Astrocyte of the cerebellum (primary cell): ENCODE data around the gene PLCXD3.

Source experiments
- DNase-seq: peaks from one replicate; pipeline ENCODE4 v3.0.0-alpha.2; 2011; ENCODE audit warnings: low read depth
- H3K4me3 ChIP-seq: 2 replicates; pipeline ENCODE4 v1.5.1; 2011; ENCODE audit warnings: mild to moderate bottlenecking, low read depth, low read length, moderate library complexity
- CTCF ChIP-seq: IDR thresholded peaks from 2 replicates; pipeline ENCODE4 v1.5.1; 2012; ENCODE audit warnings: low read length, low read depth, moderate library complexity, mild to moderate bottlenecking; ENCODE audit errors: missing control alignments
- in situ Hi-C: cut with HindIII; loops from 2 replicates; pipeline ENCODE4 v1.10.0; 2017; ENCODE audit warnings: low sequenced_read_pairs

PLCXD3 gene

GRCh38 chr5:41289970-41290464 is 220.4 kb downstream of the PLCXD3 start:
- no peak for DNase-seq
- no peak overlapping the region for H3K4me3 ChIP-seq
- no peak for TF ChIP-seq CTCF
- in situ Hi-C loops: no loop called here

- H3K4me3 ChIP-seq: no peak overlapping the region
- no peak for DNase-seq
- in situ Hi-C loops: no loop called here
- TF ChIP-seq CTCF: no peak
Measured at GRCh38 chr5:41286696-41287095, 223.7 kb downstream of the PLCXD3 start.

- in situ Hi-C loops: no loop called here
- no peak for DNase-seq
- H3K4me3 ChIP-seq: no peak overlapping the region
- TF ChIP-seq CTCF: no peak
Measured at GRCh38 chr5:41286165-41286564, 224.2 kb downstream of the PLCXD3 start.

- in situ Hi-C loops: no loop called here
- no peak overlapping the region for H3K4me3 ChIP-seq
- TF ChIP-seq CTCF: no peak
- no peak for DNase-seq
Measured at GRCh38 chr5:41284938-41285337, 225.5 kb downstream of the PLCXD3 start.

- in situ Hi-C loops: no loop called here
- no peak overlapping the region for H3K4me3 ChIP-seq
- DNase-seq: no peak
- TF ChIP-seq CTCF: no peak
Measured at GRCh38 chr5:41281215-41281810, 229.1 kb downstream of the PLCXD3 start.

- no peak for DNase-seq
- no peak for TF ChIP-seq CTCF
- H3K4me3 ChIP-seq: no peak overlapping the region
- in situ Hi-C loops: no loop called here
Measured at GRCh38 chr5:41279040-41279439, 231.4 kb downstream of the PLCXD3 start.
